ENCODE data around the gene DAAM1.

Gene DAAM1

GRCh38 chr14:59314953-59315599 is 126.6 kb downstream of the DAAM1 start:
- no peak for DNase-seq
- no peak for ATAC-seq

GRCh38 chr14:59316151-59316830 is 127.8 kb downstream of the DAAM1 start:
- DNase-seq (no peak), ATAC-seq (no peak)

GRCh38 chr14:59317346-59317745 is 128.9 kb downstream of the DAAM1 start:
- DNase-seq (no peak), ATAC-seq (no peak)

GRCh38 chr14:59317798-59318505 is 129.5 kb downstream of the DAAM1 start:
- no peak for DNase-seq
- ATAC-seq, result no peak

GRCh38 chr14:59318908-59319307 is 130.4 kb downstream of the DAAM1 start:
- no peak for DNase-seq
- ATAC-seq, result no peak

GRCh38 chr14:59320361-59320760 is 131.9 kb downstream of the DAAM1 start:
- no peak for ATAC-seq
- DNase-seq, result no peak

- DNase-seq (no peak), ATAC-seq (no peak)
Observed at GRCh38 chr14:59320763-59321625, 132.5 kb downstream of the DAAM1 start.

GRCh38 chr14:59321626-59321949 is 133.1 kb downstream of the DAAM1 start:
- no peak for DNase-seq
- no peak for ATAC-seq

- no peak for ATAC-seq
- no peak for DNase-seq
Observed at GRCh38 chr14:59325906-59326305, 137.4 kb downstream of the DAAM1 start.

- ATAC-seq (peak; percentile 72), DNase-seq (no peak)
Observed at GRCh38 chr14:59328454-59328853, 140.0 kb downstream of the DAAM1 start.

- DNase-seq (no peak), ATAC-seq (no peak)
Observed at GRCh38 chr14:59330455-59330854, 142.0 kb downstream of the DAAM1 start.

- no peak for DNase-seq
- no peak for ATAC-seq
Observed at GRCh38 chr14:59331217-59331616, 142.8 kb downstream of the DAAM1 start.

- DNase-seq (no peak), ATAC-seq (no peak)
Observed at GRCh38 chr14:59332727-59333126, 144.3 kb downstream of the DAAM1 start.

GRCh38 chr14:59333235-59333634 is 144.8 kb downstream of the DAAM1 start:
- DNase-seq, result no peak
- no peak for ATAC-seq

- ATAC-seq, result no peak
- no peak for DNase-seq
Observed at GRCh38 chr14:59333668-59334067, 145.2 kb downstream of the DAAM1 start.

GRCh38 chr14:59334253-59334652 is 145.8 kb downstream of the DAAM1 start:
- ATAC-seq, result no peak
- no peak for DNase-seq

- ATAC-seq, result no peak
Observed at GRCh38 chr14:59336098-59336497, 147.6 kb downstream of the DAAM1 start.

GRCh38 chr14:59336706-59337105 is 148.2 kb downstream of the DAAM1 start:
- no peak for ATAC-seq
- no peak for DNase-seq

More at GRCh38 chr14:59336098-59336497, 147.6 kb downstream of the DAAM1 start:
- DNase-seq, result no peak

- ATAC-seq (no peak), DNase-seq (no peak)
Observed at GRCh38 chr14:59337141-59337611, 148.7 kb downstream of the DAAM1 start.

GRCh38 chr14:59338761-59339160 is 150.3 kb downstream of the DAAM1 start:
- DNase-seq (no peak), ATAC-seq (no peak)

- ATAC-seq (no peak), DNase-seq (no peak)
Observed at GRCh38 chr14:59339524-59340330, 151.3 kb downstream of the DAAM1 start.
